Epidermal melanocyte (primary cell): ENCODE data around the gene TNIK.
"Not testable (repeated sequence)": the region's sequence is repeated elsewhere in the genome, so short reads cannot be mapped to it uniquely, and the experiment has no call there.

Experiments used
- DNase-seq: peaks from one replicate; pipeline ENCODE4 v3.0.0; 2011; ENCODE audit warnings: low spot score; ENCODE audit not compliant: insufficient read length

Gene TNIK

DNA sequence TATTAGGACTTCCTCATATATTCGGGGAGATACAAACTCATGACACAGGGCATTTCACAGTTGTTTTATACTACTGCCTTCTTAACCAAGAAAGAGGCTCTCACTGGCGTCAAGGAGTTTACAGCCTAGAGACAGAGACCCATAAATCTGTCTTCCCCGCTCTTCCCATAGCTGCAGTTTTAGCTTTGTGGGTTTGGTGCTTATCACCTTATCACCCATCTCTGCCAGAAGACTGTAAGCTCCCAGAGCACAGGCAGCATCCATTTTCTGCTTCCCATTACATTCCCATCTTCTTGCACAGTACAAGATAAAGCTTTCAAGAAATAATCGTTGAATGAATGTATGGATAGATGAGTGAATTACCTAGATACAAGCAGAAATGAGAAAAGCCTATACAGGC is 144.3 kb downstream of the TNIK start:
- no peak for DNase-seq

DNA sequence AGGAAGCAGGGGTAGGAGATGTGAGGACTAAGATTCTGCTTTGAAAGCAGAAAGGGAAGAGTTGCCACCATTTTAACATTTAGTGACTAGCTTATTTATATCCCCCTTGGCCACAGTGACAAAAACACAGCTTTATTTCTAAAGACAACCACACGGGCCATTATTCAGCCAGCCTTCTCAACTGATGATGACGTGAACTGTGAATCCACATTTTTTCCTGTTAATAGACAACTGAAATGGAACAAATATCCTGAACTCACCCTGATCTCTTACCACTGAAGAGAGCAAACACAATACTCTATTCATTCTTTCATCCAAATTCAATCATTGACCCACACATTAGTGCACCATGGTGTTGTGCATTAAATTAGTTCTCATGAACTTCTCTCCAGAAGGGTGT is 145.1 kb downstream of the TNIK start:
- no peak for DNase-seq

DNA sequence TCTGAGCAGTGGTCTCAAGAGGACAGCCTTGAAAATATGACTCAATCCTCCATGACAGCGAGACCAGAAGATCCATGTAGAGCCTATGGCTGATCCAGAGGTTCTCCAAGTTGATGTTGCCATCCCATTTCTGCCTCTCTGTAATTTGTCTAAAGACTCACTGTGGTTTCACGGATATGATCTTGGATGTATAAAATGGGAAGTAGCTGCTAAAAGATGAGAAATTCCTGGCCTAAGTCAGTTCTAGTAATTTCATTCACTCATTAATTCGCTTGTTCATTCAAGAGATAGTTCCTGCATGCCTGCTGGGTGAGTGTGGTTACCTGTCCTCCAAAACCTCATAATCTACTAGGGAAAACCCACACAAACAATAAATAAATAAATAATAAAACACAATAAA is 145.9 kb downstream of the TNIK start:
- DNase-seq: no peak

DNA sequence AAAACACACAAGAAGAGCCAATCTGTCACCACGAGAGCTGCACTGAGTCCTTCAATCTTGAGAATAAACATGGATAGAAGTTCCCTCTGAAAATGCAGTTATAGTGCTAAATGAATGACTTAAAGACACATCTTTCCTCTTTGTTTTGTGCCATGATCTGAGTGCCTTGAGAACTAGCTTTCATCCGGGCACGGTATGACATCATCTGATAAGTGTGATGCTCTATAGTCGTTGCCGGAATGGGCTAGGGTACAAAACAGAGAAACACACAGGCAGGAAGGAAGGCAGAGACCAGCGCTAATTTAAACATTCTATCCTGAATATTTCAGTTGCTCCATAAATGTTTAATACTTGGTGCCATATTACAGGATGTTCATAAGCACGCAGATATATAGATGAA is 146.5 kb downstream of the TNIK start:
- DNase-seq: no peak

DNA sequence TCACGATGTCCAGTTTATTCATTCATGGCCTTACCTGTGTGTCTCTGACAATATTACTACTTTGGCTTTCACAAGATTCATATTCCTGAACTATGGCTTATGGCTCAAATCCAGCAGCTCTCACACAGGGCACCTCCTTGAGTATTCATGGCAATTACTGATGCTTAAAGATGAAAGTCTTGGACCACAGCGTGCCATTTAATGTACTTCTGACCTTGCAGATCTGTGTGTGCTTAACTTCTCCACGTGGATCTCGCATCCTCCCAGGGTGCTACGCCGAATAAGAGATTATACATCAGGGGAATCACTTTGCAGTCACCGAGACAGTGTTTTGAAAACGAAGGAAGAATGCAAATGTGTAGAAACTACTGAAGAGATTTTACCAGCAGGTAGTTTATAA is 147.5 kb downstream of the TNIK start:
- DNase-seq: no peak

DNA sequence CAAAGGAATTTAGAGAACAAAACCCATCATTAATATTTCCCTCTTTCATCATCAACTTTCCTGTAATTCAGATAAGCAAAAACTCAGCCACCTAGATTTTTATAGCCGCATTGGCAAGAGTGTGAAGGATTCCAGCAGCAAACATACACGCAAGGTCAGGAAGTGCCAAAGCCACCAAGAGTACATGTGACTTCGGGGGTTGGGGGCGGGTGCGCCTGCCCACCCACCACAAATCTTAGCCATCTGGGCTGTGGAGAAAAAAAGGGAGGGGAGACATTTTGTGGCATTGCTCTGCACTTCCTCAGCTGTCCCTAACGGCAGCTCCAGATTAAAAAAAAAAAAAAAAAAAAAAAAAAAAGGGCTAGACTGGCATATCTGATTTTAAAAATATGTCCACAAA is 148.4 kb downstream of the TNIK start:
- no peak for DNase-seq

DNA sequence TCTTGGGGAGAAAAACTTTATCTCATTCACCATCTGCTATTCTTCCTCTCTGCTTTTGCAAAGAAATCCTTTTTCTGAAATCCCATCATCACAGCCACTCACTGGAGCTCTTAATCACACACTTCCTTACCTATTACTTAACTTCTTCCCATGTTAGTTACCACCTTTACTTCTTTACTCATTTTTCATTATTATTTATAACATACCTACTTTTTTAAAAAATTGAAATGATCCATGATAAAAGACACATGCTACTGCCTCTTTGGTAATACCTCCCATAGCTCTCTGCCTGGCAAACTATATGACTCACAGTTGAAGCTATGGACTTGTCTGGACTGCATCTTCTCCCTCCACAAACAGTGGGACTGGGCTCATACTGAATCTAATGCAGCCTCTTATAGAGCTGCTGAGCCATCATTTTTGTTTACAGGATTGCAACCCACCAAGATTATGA is 150.3 kb downstream of the TNIK start:
- DNase-seq: no peak

DNA sequence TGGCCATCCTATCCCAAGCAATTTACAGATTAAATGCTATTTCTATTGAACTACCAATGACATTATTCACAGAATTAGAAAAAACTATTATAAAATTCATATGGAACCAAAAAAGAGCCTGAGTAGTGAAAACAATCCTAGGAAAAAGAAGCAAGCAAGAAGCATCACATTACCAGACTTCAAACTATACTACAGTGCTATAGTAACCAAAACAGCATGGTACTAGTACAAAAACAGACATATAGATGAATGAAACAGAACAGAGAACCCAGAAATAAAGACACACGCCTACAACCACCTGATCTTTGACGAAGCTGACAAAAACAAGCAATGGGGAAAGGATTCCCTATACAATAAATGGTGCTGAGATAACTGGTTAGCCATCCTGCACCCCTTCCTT is 152.2 kb downstream of the TNIK start:
- no peak for DNase-seq

DNA sequence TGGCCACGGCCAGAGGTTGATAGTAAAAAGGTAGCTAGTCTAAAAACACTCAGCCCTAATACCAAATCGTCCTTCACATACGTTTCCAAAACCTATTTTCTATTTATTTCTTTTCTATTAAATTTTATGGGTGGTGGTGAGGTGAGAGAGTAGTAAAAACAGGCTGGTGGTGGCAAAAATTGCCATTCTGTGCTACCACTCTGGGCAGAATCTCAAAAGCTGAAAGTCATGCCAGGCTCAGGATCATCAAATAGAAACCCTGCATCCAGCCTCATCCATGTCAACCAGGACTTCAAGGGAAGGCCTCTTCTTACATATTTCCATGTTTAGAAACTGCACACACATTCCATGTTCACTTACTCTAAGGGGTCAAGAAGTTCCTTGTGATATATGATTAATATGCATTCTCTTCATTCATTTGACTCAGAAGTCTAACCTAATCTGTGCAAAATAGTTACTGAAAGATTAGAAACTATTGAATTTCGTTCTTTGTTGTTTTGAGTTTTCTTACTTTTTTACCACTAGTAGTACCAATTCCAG is 153.1 kb downstream of the TNIK start:
- no peak for DNase-seq

DNA sequence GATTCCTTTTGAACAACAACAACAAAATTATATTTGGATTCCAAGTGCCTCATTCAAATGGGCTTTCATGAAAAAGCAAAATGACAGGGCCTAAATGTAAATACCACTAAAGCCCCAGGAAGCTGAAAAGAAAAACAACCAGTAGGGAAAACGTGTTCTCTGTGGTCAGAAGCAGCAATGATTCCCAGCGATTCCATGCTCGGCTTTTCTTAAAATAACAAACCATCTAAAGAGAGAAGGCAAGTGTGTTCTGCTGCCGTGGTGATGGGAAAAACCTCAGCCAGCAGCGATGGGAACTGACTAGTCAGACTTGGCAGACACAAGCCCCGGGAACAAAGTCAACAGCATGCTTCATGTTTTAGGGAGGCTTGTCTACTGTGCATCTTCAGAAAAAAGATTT is 153.6 kb downstream of the TNIK start:
- no peak for DNase-seq

DNA sequence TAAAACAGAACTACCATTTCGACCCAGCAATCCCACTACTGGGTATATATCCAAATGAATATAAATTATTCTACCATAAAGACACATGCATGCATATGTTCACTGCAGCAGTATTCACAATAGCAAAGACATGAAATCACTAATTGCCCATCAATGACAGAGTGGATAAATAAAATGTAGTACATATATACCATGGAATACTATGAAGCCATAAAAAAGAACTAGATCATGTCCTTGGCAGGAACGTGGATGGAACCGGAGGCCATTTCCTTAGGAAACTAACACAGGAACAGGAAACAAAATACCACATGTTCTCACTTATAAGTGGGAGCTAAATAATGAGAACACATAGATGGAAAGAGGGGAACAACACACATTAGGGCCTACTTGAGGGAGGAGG is 154.4 kb downstream of the TNIK start:
- not testable (repeated sequence) for DNase-seq

DNA sequence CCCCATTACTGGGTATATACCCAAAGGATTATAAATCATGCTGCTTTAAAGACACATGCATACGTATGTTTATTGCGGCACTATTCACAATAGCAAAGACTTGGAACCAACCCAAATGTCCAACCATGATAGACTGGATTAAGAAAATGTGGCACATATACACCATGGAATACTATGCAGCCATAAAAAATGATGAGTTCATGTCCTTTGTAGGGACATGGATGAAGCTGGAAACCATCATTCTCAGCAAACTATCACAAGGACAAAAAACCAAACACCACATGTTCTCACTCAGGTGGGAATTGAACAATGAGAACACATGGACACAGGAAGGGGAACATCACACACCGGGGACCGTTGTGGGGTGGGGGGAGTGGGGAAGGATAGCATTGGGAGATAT is 155.7 kb downstream of the TNIK start:
- not testable (repeated sequence) for DNase-seq

DNA sequence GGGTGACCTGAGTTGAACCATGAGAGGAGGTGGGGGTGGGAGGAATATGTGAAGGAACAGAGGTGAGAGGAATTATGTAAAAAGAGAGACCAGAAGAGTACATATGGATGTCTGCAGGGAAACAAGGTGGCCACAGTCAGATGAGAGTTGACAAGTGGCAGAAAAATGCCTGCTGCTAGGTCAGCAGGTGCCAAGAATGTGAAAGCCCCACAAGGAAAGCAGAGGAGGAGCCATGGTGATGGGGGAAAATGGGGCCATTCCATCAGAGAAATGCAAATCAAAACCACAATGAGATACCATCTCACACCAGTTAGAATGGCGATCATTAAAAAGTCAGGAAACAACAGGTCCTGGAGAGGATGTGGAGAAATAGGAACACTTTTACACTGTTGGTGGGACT is 156.2 kb downstream of the TNIK start:
- not testable (repeated sequence) for DNase-seq

DNA sequence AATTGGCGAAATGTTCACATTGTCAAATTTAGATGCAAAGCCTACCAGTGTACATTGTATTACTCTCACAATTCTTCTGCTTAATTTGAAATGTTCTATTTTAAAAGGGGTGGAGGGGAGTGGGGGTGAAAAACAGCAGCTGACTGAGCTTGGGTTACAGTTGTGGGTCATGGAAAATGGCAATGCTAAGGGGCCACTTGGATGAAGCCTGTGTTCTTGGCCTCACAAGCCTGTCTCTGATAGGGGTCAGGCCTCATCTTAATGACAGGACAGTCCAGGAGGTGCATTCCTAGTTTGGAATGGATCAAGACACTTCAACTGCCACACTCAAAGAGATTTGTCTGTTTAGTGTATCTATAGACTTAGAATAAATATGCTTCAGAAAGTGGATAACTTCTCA is 158.2 kb downstream of the TNIK start:
- DNase-seq: no peak

DNA sequence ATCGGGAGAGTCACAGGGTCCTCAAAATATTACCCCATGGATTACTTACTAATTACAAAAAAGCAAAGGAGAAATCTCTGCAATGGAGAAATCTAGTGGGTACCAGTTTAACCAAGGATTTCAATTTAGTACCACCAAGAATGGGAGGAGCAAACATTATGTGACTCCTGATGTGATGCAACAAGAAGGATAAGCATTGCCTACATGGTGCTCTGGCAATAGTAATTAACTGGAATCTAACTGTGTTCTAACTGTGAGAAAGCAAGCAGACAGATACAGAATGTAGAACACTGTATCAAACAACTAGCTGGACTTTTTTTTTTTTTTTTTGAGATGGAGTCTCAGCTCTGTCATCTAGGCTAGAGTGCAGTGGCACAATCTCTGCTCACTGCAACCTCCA is 159.2 kb downstream of the TNIK start:
- no peak for DNase-seq

DNA sequence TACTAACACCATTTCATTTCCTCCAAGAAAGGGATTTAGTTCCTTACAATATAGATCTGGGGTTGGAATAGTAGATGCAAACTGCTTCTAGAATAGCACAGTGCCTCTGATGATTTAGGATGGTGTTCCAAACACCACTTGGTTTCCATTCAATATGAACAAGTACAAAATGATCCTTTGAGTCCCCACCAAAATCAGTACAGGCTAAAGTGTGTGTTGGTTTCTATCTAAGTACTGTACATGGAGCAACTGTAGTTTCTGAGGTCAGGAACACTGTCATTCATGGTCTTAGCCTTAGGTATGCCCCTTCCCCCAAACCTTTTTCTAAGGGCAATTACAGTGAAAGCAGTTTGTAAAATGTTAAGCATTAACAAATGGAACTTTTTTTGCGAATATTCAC is 162.3 kb downstream of the TNIK start:
- no peak for DNase-seq

DNA sequence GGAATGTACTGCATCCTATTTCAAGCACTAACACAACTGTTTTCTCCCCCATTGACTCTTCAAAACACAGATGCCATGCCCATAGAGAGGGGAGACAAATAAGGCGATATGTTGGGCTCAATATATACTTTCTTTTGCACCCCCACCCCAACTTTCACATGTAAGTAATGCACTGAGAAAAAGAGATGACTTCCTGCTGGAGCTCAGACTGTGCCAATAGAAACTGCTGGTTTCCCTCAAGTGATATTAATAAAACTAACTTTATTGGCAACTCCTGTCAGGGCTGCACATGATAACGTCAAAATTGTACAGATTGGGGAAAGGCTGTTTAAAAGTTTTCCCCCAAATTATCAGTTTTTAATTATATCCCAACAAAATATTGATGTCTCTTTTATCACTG is 163.0 kb downstream of the TNIK start:
- no peak for DNase-seq

DNA sequence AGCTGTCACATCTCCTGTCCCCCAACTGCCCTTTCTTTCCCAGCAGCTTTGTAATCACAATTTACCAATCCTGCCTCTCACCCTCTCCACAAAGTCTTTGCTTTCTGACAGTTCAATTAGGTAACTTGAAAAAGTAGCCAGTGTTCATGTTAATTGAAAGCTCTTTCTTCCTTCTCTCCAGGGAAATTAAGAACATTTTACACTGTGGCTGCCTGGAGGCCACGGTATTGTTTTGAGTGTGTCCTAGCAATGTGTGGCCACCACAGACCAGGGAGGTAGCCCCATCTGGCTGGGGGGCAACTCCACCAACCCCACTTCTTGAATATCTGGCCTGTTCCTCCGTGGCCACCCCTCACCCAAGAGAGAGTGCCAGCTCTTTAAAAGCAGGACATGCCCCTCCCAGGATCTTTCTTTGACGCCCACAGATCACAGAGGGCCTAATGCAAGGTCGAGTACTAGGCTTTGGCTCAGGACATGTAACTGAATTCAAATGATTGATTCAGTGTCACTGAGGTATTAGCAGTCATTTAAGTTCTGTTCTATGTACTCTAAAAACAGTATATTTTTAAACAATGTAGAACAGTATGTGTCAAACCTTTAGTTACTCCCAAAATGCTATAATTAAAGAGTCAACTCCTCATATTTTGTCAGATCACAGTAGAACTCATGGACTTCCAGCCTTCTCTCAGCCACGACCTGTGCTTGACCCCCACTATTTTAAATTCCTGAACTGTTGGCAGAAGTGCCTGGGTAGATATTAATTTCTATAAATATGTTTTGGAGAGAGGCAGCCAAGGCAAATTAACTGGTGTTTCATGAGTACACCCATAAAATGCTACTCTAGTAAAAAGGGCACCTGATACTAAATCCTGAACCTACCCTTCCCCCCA is 164.5 kb downstream of the TNIK start:
- DNase-seq: no peak

DNA sequence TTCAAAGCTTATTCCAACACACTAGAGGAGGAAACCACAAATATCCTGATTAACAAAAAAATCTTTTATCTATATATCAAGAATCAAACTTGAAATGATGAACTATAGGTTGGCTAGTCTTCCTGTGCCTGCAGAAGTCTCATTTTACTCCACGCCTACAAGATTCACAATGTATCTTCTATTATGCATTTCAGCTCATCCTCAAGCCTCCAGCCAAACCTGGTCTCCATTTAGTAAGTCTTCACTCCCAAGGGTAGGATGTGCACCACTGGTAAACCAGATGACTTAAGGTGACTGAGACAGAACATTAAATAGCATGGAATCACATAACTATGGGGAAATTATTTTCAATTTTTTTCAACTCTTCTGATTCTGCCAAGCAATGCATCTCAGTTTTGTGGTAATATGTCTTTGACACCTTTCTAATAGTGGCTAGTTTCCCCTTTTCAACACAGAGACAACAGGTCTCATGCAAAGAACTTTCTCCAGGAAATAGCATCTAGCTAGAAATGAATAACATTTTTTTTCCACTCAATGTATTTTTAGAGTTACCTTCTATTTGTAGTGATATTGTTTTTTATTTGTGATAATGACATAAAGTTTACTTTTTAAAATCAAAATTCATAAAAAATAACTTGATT is 166.9 kb downstream of the TNIK start:
- no peak for DNase-seq

DNA sequence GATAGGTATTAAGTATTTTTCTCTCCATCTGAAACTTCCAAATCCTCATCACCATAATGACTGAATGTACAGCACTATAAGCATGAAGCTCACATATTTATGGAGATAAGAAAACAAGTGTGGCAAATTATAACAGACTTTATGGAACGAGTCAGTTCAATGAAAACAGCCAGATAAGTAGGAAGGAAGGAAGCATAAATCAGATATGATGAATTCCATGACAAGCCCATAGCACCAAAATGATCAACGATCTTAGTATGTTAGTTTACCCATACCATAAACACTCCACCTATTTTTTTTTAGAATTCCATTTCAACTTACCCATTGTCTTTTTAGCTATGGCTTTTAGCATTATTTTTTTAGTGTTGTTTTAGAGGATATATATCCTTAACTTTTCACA is 169.5 kb downstream of the TNIK start:
- DNase-seq: no peak

DNA sequence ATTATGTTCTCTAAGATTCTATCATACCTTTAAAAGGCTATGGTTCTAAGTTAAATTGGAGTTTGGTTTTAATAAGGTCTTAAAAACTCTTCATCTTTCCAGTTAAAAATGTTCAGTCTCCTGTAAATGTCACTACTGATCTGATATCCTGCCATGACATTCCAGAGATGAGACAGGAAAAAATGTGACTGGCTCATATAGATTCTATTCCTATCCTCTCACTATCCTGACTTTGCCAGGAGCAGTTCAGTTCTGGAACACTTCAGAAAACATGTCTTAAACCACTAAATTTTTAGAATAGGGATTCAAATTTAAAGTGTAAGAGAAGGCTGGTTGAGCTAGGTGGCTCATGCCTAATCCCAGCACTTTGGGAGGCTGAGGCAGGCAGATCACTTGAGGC is 170.9 kb downstream of the TNIK start:
- DNase-seq: no peak

DNA sequence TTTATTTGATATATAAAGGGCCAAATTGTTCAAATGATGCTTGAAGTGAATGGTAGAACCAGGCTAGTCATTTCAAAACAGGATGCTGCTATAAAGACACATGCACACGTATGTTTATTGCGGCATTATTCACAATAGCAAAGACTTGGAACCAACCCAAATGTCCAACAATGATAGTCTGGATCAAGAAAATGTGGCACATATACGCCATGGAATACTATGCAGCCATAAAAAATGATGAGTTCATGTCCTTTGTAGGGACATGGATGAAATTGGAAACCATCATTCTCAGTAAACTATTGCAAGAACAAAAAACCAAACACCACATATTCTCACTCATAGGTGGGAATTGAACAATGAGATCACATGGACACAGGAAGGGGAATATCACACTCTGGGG is 172.4 kb downstream of the TNIK start:
- not testable (repeated sequence) for DNase-seq
